PC-3 (cell line): Measurements from ENCODE around the gene NXPH4.

Experiments used
- EZH2 ChIP-seq: fragments of 300-600 bp; sonication (generic); IDR thresholded peaks from one replicate; pipeline ENCODE4 v1.6.1; 2017; ENCODE audit warnings: antibody characterized with exemption, mild to moderate bottlenecking, low read length; ENCODE audit not compliant: unreplicated experiment
- TF ChIP-seq, protein P1 (sequence below): fragments of 300-600 bp; sonication (generic); conservative IDR thresholded peaks from 2 replicates; pipeline ENCODE4 v1.5.1; 2017; ENCODE audit warnings: antibody characterized with exemption, low read depth, mild to moderate bottlenecking, low read length

DNA sequence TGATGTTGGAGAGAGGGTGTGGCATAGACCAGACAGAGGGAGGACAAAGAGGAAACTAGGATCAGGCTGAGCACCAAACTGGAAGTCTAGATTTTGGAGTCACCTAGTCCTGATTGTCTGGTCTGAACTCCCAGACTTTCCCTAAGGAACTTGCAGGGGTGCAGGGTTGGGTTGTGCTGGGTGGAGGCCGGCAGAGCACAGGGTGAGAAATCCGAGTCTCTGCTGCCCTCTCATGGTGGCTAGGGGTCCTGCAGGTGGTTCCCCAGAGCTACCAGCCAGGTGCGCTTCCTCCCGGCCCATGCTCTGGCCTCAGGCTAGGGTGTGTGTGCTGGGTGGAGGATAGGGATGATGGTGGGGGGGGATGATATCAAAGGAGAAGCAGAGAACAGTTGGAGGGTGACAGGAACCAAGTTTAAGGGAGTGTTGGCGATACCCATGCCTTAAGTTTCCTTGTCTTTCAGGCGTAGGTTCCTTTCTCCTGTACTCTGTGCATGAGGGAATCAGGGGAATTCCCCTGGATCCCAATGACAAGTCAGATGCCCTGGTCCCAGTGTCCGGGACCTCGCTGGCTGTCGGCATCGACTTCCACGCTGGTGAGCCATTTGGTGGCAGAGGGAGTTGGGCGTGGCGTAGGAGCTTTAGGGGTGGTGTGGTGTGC is 33.5 kb upstream of the NXPH4 start:
- TF ChIP-seq, protein P1, sequence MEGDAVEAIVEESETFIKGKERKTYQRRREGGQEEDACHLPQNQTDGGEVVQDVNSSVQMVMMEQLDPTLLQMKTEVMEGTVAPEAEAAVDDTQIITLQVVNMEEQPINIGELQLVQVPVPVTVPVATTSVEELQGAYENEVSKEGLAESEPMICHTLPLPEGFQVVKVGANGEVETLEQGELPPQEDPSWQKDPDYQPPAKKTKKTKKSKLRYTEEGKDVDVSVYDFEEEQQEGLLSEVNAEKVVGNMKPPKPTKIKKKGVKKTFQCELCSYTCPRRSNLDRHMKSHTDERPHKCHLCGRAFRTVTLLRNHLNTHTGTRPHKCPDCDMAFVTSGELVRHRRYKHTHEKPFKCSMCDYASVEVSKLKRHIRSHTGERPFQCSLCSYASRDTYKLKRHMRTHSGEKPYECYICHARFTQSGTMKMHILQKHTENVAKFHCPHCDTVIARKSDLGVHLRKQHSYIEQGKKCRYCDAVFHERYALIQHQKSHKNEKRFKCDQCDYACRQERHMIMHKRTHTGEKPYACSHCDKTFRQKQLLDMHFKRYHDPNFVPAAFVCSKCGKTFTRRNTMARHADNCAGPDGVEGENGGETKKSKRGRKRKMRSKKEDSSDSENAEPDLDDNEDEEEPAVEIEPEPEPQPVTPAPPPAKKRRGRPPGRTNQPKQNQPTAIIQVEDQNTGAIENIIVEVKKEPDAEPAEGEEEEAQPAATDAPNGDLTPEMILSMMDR = peak; percentile 93
- no peak for TF ChIP-seq EZH2
